Hematopoietic multipotent progenitor cell treated with erythropoietin and hydrocortisone succinate and interleukin-3 and kit ligand, for 17 days (in vitro differentiated cells): ENCODE measurements around the gene PTPRU.
"Not testable (repeated sequence)": the region's sequence is repeated elsewhere in the genome, so short reads cannot be mapped to it uniquely, and the experiment has no call there.

Source experiments
- DNase-seq: peaks from one replicate; pipeline ENCODE4 v3.0.0-alpha.2; 2015; ENCODE audit warnings: low spot score

The PTPRU gene

GRCh38 chr1:29290414-29290985 lies 54.2 kb downstream of the PTPRU start:
- DNase-seq = no peak

GRCh38 chr1:29291756-29292155 lies 55.4 kb downstream of the PTPRU start:
- no peak for DNase-seq

GRCh38 chr1:29292344-29292743 lies 56.0 kb downstream of the PTPRU start:
- no peak for DNase-seq

- no peak for DNase-seq
Observed at GRCh38 chr1:29297450-29297849, 61.1 kb downstream of the PTPRU start.

GRCh38 chr1:29298246-29298645 lies 61.9 kb downstream of the PTPRU start:
- DNase-seq = no peak

GRCh38 chr1:29299446-29299845 lies 63.1 kb downstream of the PTPRU start:
- DNase-seq = no peak

- not testable (repeated sequence) for DNase-seq
Observed at GRCh38 chr1:29301732-29302131, 65.4 kb downstream of the PTPRU start.

GRCh38 chr1:29303201-29304024 lies 67.1 kb downstream of the PTPRU start:
- no peak for DNase-seq

GRCh38 chr1:29304025-29304684 lies 67.8 kb downstream of the PTPRU start:
- DNase-seq = no peak

GRCh38 chr1:29305943-29306342 lies 69.6 kb downstream of the PTPRU start:
- no peak for DNase-seq

- no peak for DNase-seq
Observed at GRCh38 chr1:29306471-29307140, 70.3 kb downstream of the PTPRU start.

GRCh38 chr1:29309075-29309474 lies 72.8 kb downstream of the PTPRU start:
- DNase-seq = no peak

GRCh38 chr1:29309621-29310020 lies 73.3 kb downstream of the PTPRU start:
- no peak for DNase-seq

GRCh38 chr1:29310616-29311180 lies 74.4 kb downstream of the PTPRU start:
- DNase-seq = no peak

GRCh38 chr1:29311352-29312030 lies 75.2 kb downstream of the PTPRU start:
- no peak for DNase-seq

GRCh38 chr1:29312469-29313461 lies 76.4 kb downstream of the PTPRU start:
- DNase-seq = no peak

- DNase-seq = not testable (repeated sequence)
Observed at GRCh38 chr1:29314685-29315084, 78.4 kb downstream of the PTPRU start.

- DNase-seq = no peak
Observed at GRCh38 chr1:29315262-29315661, 78.9 kb downstream of the PTPRU start.

GRCh38 chr1:29315876-29316275 lies 79.6 kb downstream of the PTPRU start:
- DNase-seq = no peak
